Endothelial cell of umbilical vein (primary cell): ENCODE measurements around the gene TARDBP. TPM values are rescaled to one million over a fixed set of nuclear protein-coding genes. Genes with fewer than 3 reads are reported as not detected.

Experiments used
- BruUV-seq: library from RNA; stranded (reverse); fragments of 400-500 nt; replicated peaks from 2 replicates; lab custom pipeline; 2021; lab: Mats Ljungman, UMichigan
- CTCF ChIA-PET: fragments of 300-600, 350-600 bp; sonication (Branson Sonifier 250); formaldehyde crosslinking; loops from one replicate; lab custom pipeline; 2021; ENCODE audit warnings: antibody characterized with exemption, inconsistent platforms; lab: Charles Lee
- POLR2A ChIA-PET: fragments of 300-600, 350-600 bp; sonication (Branson Sonifier 250); formaldehyde crosslinking; loops from one replicate; lab custom pipeline; 2021; ENCODE audit warnings: antibody characterized with exemption, inconsistent platforms; lab: Charles Lee
- DNase-seq: peaks from one replicate; pipeline ENCODE4 v3.0.0-alpha.2; 2011; ENCODE audit warnings: low read depth, low spot score
- FAIRE-seq: peaks from 2 replicates; lab custom pipeline; 2011; peaks lifted over from hg19 to GRCh38; lab: Jason Lieb, UNC
- H2AFZ ChIP-seq: 2 replicates; pipeline ENCODE4 v1.6.0; 2012; ENCODE audit warnings: low read depth, low read length, control low read depth, inconsistent platforms
- H3K27ac ChIP-seq: 2 replicates; pipeline ENCODE4 v1.5.1; 2011; ENCODE audit warnings: low read depth, mild to moderate bottlenecking, control low read depth, low read length, moderate library complexity; ENCODE audit not compliant: insufficient read depth
- H3K27me3 ChIP-seq, 2 experiments: 2 replicates each; pipeline versions ENCODE4 v1.6.0 to v1.6.1; 2011; ENCODE audit warnings: low read length in 2 of 2, mixed read lengths in 1 of 2; ENCODE audit not compliant: control insufficient read depth in 2 of 2, insufficient read depth in 2 of 2
- H3K36me3 ChIP-seq, 2 experiments: 2 replicates in 1 of 2; 3 replicates in 1 of 2; pipeline ENCODE4 v1.5.1; 2011; ENCODE audit warnings: low read length in 2 of 2, mild to moderate bottlenecking in 1 of 2, moderate library complexity in 1 of 2; ENCODE audit not compliant: control insufficient read depth in 2 of 2, insufficient read depth in 2 of 2; ENCODE audit errors: extremely low read depth in 1 of 2
- H3K4me1 ChIP-seq: 3 replicates; pipeline ENCODE4 v1.5.1; 2011; ENCODE audit warnings: mild to moderate bottlenecking, low read length; ENCODE audit not compliant: control insufficient read depth, insufficient read depth; ENCODE audit errors: extremely low read depth
- H3K4me2 ChIP-seq: 2 replicates; pipeline ENCODE4 v1.6.1; 2011; ENCODE audit warnings: low read length, control low read depth, mixed read lengths; ENCODE audit not compliant: insufficient read depth
- H3K4me3 ChIP-seq, 3 experiments: fragments of 200-600 bp in 1 of 3; sonication (generic), shearing (Covaris generic) in 1 of 3; replicated peaks in 1 of 3; 2 replicates each; pipeline ENCODE4 v1.5.1; 2011 to 2016; ENCODE audit warnings: control low read depth in 3 of 3, low read length in 3 of 3, mild to moderate bottlenecking in 2 of 3, inconsistent platforms in 1 of 3, low read depth in 1 of 3, moderate library complexity in 1 of 3; ENCODE audit not compliant: insufficient read depth in 1 of 3
- H3K79me2 ChIP-seq: 2 replicates; pipeline ENCODE4 v1.6.0; 2012; ENCODE audit warnings: low read length, inconsistent platforms; ENCODE audit not compliant: control insufficient read depth, insufficient read depth
- H3K9ac ChIP-seq: replicated peaks from 2 replicates; pipeline ENCODE3; 2011; ENCODE audit warnings: low read length, control low read depth; ENCODE audit not compliant: insufficient read depth; ENCODE audit errors: extremely low read depth
- H3K9me1 ChIP-seq: replicated peaks from 3 replicates; pipeline ENCODE4 v1.6.0; 2011; ENCODE audit warnings: mild to moderate bottlenecking, low read length; ENCODE audit not compliant: control insufficient read depth, insufficient read depth; ENCODE audit errors: extremely low read depth
- H3K9me3 ChIP-seq: replicated peaks from 2 replicates; pipeline ENCODE4 v1.5.1; 2012; ENCODE audit warnings: low read length, inconsistent platforms; ENCODE audit not compliant: control insufficient read depth, insufficient read depth
- H4K20me1 ChIP-seq: replicated peaks from 2 replicates; pipeline ENCODE3; 2011; ENCODE audit warnings: mild to moderate bottlenecking, low read length; ENCODE audit not compliant: control insufficient read depth, insufficient read depth; ENCODE audit errors: extremely low read depth
- FOS ChIP-seq: IDR thresholded peaks from 2 replicates; pipeline ENCODE4 v1.6.1; 2011; ENCODE audit warnings: mild to moderate bottlenecking, low read length, moderate library complexity, borderline replicate concordance; ENCODE audit not compliant: insufficient read depth
- JUN ChIP-seq: IDR thresholded peaks from 2 replicates; pipeline ENCODE4 v1.6.1; 2011; ENCODE audit warnings: borderline replicate concordance, low read depth; ENCODE audit not compliant: insufficient read length, insufficient read depth
- POLR2AphosphoS5 ChIP-seq: IDR thresholded peaks from 2 replicates; pipeline ENCODE4 v1.6.1; 2012; ENCODE audit warnings: low read depth, mild to moderate bottlenecking, control low read depth, low read length, moderate library complexity; ENCODE audit not compliant: insufficient read depth
- dilution Hi-C: fragments of 300-500 bp; cut with MboI; formaldehyde crosslinking; loops from one replicate; pipeline ENCODE4 v1.15.0; 2019; ENCODE audit warnings: low sequenced_read_pairs; ENCODE audit not compliant: extremely low pct_ligation_motif_present
- intact Hi-C: fragments of 100-400 bp; cut with micrococcal nuclease; formaldehyde crosslinking; loops from one replicate; pipeline ENCODE4 v1.10.0; 2022
- polyA plus RNA-seq, 4 experiments: library from polyadenylated mRNA; depleted of rRNA in 3 of 4; stranded (reverse) in 3 of 4; unstranded in 1 of 4; fragments of >200 nt; gene quantifications; 2 replicates each; pipeline versions ENCODE4 v1.2.1 to v1.2.3, GENCODE V29; 2011 to 2012; ENCODE audit warnings: missing spikeins in 1 of 4
- total RNA-seq: library from RNA; stranded (reverse); gene quantifications from 2 replicates; pipeline ENCODE4 v1.2.3, GENCODE V29; 2021
- TF ChIP-seq, protein P1 (sequence below), 2 donors: IDR thresholded peaks; 1 replicate in 1 of 2; 2 replicates in 1 of 2; pipeline ENCODE4 v1.5.1; 2011; ENCODE audit warnings: low read length in 2 of 2, mild to moderate bottlenecking in 2 of 2, moderate library complexity in 2 of 2, control low read depth in 1 of 2, inconsistent platforms in 1 of 2, low read depth in 1 of 2; ENCODE audit not compliant: insufficient read depth in 1 of 2; ENCODE audit errors: extremely low read depth in 1 of 2
- TF ChIP-seq, protein P2 (sequence below): IDR thresholded peaks from 2 replicates; pipeline ENCODE4 v1.6.1; 2011; ENCODE audit not compliant: insufficient read depth, insufficient read length

The TARDBP gene
- total and polyA plus RNA-seq, 2 donors (not counting 3 experiments of a cell fraction or from before 2014, with no cell fraction given) = 106 to 183 TPM

DNA sequence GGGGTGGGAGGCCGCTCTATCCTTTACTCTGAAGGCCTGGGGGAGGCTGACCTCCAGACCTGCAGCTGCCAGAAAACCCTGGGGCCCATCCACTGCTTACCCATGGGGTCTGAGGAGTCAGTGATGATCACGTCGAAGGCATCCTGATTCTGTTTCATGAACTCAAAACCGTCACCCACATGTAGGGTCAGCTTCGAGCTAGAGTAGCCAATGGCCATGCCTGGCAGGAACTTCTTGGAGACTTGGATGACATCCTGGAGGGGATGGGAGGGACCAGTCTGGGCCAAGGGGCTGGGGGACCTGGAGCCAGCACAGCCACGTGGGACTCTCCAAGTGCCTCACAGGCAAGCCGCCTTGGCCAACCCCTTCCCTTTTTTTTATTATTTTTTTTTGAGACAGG lies 44.0 kb downstream of the TARDBP start:
- no peak overlapping the region for H3K4me3 ChIP-seq
- POLR2A ChIA-PET = no interaction called here
- no peak overlapping the region for H3K4me2 ChIP-seq
- H3K9ac ChIP-seq = no peak overlapping the region
- dilution Hi-C loops = no loop called here
- no peaks in the 10 kb centered on the region for H4K20me1 ChIP-seq
- TF ChIP-seq, protein P1, sequence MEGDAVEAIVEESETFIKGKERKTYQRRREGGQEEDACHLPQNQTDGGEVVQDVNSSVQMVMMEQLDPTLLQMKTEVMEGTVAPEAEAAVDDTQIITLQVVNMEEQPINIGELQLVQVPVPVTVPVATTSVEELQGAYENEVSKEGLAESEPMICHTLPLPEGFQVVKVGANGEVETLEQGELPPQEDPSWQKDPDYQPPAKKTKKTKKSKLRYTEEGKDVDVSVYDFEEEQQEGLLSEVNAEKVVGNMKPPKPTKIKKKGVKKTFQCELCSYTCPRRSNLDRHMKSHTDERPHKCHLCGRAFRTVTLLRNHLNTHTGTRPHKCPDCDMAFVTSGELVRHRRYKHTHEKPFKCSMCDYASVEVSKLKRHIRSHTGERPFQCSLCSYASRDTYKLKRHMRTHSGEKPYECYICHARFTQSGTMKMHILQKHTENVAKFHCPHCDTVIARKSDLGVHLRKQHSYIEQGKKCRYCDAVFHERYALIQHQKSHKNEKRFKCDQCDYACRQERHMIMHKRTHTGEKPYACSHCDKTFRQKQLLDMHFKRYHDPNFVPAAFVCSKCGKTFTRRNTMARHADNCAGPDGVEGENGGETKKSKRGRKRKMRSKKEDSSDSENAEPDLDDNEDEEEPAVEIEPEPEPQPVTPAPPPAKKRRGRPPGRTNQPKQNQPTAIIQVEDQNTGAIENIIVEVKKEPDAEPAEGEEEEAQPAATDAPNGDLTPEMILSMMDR (IDR thresholded peaks at IDR 0.05; ENCODE audit: extremely low read depth in 1 of 2, insufficient read depth in 1 of 2, low read depth in 1 of 2, low read length in 2 of 2) = no peak
- no peak for TF ChIP-seq JUN
- TF ChIP-seq, protein P2, sequence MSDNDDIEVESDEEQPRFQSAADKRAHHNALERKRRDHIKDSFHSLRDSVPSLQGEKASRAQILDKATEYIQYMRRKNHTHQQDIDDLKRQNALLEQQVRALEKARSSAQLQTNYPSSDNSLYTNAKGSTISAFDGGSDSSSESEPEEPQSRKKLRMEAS = no peak
- peaks cover 0 to 12% of the 10 kb centered on the region in 2 experiments for H3K36me3 ChIP-seq
- no peak overlapping the region for H2AFZ ChIP-seq
- H3K4me1 ChIP-seq = peaks cover 13% of the 10 kb centered on the region
- no peaks in the 10 kb centered on the region for H3K27me3 ChIP-seq
- no peaks in the 10 kb centered on the region for H3K9me3 ChIP-seq
- BruUV-seq = no TSS peak
- no peak overlapping the region for H3K27ac ChIP-seq
- no peak for FAIRE-seq
- H3K9me1 ChIP-seq = no peaks in the 10 kb centered on the region
- DNase-seq = no peak
- intact Hi-C loops = no loop called here
- peaks cover 20% of the 10 kb centered on the region for H3K79me2 ChIP-seq
- CTCF ChIA-PET = interaction anchor here (3.1 kb wide), 1 partner anchor 19 kb away, joined by 21 read pairs; no protein-coding TSS in a partner anchor

DNA sequence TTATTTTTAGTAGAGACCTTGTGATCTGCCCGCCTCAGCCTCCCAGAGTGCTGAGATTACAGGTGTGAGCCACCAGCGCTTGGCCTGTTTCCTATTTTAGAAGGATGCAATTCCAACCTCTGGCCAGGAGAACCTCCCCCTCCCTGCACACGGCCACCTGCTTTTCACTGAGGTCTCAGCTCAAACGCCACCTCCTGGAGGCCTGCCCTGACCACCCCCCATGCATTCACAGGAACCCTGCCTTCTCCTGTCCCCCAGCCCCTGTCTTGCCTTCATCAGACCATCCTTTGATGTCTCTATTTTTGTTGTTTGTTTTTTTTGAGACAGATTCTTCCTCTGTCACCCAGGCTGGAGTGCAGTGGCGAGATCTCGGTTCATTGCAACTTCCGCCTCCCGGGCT lies 45.0 kb downstream of the TARDBP start:
- Histone ChIP-seq H3K27me3 (no peaks in the 10 kb centered on the region), H3K9ac (no peak overlapping the region), H3K9me1 (no peaks in the 10 kb centered on the region), H3K4me2 (no peak overlapping the region), H3K9me3 (no peaks in the 10 kb centered on the region), H3K4me1 (peaks cover 13% of the 10 kb centered on the region), H3K79me2 (peaks cover 20% of the 10 kb centered on the region), H3K36me3 (peaks cover 0 to 12% of the 10 kb centered on the region in 2 experiments), H3K4me3 (no peak overlapping the region), H3K27ac (no peak overlapping the region), H2AFZ (no peak overlapping the region), H4K20me1 (no peaks in the 10 kb centered on the region)
- dilution Hi-C loops = no loop called here
- no peak for TF ChIP-seq FOS
- TF ChIP-seq JUN = no peak
- no peak for TF ChIP-seq POLR2AphosphoS5
- TF ChIP-seq, protein P2 = no peak
- CTCF ChIA-PET = interaction anchor here (3.1 kb wide), 1 partner anchor 20 kb away, joined by 21 read pairs; no protein-coding TSS in a partner anchor
- intact Hi-C loops = no loop called here
- POLR2A ChIA-PET = no interaction called here
- no TSS peak for BruUV-seq
- FAIRE-seq (no peak), DNase-seq (no peak)
